Activated CD4-positive, CD25-positive, alpha-beta regulatory T cell treated with anti-CD3 and anti-CD28 coated beads, Interleukin-2, amount 50 U/mL, for 72 hours (primary cell): Measurements from ENCODE around the gene CTNNB1.

Source experiments
- DNase-seq: peaks from one replicate; pipeline ENCODE4 v3.0.0; 2021

Gene CTNNB1

DNA sequence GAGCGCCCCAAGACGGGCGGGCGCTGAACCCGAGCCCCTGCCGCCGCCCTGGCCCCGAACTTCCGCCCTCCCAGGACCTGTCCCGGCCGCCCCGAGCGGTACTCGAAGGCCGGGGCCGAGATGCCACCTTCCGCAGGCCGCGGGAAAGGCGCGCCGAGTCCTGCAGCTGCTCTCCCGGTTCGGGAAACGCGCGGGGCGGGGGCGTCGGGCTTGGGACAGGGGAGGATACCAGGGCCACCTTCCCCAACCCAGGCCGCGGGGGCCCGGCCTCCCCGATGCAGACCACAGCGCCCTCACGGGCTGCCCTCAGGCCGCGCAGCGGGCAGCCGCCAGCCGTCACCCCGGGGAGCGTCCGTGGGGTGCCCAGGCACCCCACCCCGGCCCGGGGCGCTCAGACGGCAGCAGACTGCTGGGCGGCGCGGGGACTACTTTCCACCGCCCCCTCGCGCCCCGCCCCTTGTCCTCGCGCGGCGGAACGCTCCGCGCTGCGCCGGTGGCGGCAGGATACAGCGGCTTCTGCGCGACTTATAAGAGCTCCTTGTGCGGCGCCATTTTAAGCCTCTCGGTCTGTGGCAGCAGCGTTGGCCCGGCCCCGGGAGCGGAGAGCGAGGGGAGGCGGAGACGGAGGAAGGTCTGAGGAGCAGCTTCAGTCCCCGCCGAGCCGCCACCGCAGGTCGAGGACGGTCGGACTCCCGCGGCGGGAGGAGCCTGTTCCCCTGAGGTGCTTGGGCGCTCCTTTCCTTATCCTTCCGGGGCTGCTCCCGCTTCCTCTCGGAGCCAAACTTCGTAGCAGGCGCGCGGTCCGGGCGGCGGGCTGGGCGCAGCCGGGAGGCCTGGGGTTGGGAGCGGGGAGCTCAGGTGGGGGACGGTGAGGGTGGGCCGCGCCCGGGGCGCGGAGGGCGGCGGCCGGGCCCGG, at the start of gene CTNNB1:
Gene CTNNB1, plus strand, starts transcription at position 556 of the 916 bp plus-strand sequence. CDS start 24,564 bp downstream, outside the sequence.
- DNase-seq, result peak; percentile 92

DNA sequence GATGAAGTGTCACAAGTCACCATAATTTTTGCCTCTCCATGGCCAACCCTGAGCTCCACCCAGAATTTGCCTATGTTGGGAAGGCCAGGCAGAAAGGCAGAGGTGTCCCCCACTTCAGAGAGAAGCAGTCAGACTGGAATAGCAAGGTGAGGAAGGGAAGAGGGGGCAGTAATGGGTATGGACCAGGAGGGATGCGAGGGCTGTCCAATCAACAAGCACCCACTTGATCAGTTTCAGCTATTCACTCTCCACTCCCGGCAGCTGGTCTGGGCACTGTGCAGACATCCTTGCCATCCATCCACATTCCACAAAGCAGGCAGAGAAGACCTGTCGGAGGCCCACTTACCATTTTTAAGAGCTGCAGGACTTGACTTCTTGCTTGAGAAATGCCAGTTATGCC, 43.5 kb upstream of the CTNNB1 start:
- no peak for DNase-seq

DNA sequence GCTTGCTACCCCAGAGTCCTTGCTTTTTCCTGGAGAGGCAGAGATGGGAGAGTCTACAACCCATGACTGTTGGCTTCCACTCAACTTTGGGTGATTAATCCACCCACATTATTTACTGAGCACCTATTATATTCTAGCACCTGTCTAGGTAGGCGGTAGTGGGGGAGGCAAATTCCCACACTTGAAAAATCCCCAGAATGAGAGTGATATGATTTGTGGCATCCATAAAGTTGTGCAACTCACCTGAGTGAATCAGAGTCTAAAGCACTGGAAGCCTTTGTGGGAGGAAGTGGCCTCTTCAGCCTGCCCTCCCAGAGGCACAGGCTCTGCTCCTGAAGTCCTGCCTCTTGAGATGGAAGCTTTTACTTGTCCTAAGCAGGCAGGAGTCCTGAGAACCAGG, 40.4 kb upstream of the CTNNB1 start:
- no peak for DNase-seq

DNA sequence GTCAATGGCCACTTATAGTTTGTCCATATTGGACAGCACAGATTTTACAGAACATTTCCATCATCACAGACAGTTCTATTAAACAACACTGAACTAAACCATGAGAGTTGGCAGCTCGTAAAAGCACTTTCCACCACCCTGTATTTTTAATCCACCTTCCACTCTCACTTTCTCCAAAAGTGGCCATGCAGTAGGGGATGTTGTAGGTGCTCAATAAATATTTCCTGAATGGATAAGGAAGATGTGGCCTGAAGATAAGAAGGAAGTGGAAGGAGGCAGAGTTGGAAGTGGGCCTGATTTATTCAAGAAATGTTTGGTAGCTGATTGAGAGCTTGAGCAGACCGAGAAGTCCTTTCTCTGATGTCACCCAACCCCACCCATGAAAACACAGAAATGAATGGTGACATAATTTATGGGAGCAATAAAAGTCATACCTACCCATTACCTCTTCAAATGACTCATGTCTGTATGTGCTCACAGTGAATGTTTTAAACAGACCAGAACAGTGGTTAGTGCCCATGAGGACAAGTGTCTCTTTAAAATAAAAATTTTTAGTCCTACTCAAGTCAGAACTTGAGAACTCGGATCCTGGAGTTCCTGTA, 39.6 kb upstream of the CTNNB1 start:
- no peak for DNase-seq

DNA sequence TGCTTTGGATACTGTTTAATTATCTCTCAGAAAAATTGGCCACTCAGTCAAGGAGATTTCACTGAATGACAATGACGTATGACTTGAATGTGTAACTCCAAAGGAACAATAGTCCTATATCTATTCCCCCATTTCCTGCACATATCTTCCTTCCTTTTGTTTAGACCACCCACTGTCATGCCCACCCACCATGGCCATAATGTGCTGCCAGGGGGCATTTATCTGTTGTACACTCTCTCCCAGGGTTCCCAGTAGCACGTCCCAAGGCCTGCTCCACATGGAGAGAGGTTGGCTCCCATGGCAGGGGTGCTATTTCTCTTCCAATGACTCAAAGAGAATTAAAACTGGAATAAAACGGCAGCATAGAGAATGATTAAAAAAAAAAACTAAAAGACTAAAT, 36.8 kb upstream of the CTNNB1 start:
- no peak for DNase-seq

DNA sequence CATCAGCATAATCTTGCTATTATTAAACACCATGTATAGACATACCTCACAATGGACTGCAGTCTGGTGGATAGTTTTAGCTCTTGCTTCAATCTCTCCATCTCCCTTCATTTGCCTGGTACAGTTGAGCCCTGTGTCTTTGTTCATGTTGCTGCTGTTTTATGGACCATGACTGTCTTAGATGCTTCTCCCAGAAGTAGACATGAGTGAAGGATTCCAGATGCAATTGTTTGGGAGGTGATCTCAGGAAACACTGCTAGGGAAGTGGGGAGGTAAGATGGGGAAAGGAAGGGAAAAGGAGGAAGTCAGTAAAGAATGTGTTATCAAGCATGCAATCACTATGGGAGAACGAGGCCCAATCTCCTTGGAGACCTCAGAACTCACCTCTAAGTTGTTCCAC, 36.3 kb upstream of the CTNNB1 start:
- no peak for DNase-seq

DNA sequence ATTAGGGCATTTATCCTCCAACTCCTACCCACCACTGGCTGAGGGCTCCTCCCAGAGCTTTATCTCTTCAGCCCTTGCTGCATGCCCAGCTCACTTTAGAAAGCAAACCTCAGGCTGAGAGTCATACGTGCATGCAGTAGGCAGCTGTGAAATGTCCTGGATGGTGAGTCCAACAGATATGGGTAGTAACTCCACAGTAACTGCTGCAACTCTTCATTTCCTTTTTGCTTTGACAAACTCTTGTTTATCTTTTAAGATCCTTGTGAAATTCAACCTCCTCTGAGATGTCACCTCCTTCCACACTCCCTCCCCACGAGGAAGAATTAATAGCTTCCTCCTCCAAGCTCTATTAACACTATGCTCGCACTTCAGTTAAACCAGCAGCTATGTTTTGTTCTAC, 35.9 kb upstream of the CTNNB1 start:
- DNase-seq, result no peak

DNA sequence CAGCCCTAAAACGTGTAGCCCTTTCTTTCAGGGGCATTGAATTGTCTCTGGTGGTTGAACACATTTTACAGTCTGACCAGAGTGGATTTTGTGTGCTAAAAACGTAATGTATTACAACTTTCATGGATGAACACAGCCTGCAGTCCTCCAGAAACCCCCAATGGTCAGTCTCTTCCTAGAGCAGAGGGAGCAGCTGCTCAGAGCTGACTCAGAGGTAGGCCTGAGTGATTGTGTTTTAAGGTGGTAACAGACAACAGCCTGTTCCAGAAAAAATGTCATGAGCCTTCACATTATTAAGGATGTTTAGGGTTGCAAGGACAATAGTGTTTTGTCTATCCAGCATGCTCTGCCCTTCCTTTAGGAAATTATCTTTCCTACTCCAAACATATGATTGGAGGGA, 34.5 kb upstream of the CTNNB1 start:
- no peak for DNase-seq

DNA sequence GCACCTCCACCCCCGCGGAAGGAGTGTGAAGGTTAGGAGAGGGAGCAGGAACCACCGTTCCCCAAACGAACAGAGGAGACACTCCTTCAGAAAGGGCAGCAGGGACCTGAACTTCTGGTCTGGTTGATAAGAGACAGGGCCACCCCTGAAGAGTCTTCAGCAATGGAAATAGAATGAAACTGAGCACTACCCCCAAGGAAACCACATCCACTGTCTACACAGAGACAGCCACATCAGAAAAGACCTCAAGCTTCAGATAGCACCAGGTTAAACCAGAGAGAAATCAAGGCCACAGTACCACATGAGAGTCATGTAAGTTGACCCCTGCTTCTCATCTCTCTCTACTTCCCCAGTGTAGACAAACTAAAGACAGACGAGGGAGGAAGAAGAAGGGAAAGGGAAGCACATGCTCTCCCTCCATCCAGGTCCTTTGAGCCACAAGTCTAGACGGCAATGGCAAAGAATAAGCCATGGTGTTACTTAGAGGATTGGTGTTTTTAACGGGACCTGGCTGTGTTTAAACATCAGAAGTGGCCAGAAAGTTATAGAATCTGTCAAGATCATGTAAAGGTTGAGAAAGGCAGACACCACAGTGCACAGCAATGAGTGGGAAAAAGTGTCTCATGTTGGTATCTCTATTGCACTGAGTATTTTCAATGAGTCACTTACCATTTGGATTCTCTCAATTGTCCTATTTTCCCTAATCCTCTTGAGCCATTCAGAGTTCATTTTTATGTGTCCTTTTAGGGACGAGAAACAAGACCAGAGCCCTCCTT, 31.4 kb upstream of the CTNNB1 start:
- DNase-seq, result no peak

DNA sequence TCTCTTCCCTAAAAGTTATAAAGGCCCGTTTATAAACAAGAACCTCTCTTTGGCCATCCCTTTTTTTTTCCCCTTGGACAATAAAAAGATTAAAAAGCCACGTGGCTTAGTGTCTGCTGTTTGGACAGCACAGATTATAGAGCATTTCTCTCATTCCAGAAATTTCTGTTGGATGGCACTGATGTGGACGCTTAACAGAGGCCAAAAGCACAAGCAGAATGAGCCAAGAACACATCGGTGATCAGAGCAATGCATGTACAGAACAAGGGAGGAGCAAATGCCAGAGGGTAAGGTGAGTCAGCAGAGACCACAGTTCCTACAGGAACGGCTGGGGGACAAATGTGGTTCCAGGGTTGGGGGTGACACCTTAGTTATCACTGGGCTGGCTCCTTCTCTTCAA, 30.3 kb upstream of the CTNNB1 start:
- no peak for DNase-seq

DNA sequence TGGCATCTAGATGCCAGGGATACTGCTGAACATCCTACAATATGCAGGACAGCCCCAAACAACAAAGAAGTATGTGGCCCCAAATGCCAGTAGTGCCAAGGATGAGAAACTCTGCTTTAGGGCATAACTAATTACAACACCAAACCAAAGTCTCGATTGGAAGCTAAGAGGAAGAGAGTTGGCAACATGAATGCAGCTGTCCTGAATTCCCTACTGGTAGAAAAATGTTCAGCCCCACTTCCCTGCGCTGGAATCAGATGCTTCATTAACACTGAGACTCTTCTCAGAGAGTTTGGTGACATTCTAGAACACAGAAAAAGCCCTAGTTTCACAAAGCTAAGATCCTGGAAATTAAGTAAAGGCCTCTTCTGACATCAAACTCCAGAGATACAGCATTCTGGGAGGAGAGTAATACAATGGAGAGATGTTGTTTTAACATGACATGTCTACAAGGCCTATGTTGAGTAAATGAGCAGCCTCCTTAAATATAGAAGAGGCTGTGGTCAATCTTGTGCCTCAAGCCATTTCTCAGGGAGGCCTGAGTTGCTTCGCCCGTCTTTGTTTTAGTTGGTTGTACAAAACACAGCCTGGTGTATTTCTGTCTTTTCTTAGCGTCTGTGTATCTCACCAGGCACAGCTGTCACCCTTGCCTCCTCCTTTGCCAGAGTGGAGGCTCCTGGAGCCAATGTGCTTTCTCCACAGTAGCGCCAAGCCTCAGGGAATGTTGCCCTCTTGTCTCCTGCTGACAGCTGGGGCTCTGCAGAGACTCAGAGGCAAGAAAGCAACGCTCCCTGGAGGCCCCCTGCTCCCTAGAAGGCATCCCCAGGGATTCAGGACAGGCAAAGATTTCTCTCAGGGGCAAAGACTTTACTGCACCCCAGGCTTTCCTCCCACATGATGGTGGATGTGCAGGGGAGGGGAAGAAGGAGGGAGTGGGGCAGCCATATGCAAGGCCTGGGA, 25.1 kb upstream of the CTNNB1 start:
- no peak for DNase-seq

DNA sequence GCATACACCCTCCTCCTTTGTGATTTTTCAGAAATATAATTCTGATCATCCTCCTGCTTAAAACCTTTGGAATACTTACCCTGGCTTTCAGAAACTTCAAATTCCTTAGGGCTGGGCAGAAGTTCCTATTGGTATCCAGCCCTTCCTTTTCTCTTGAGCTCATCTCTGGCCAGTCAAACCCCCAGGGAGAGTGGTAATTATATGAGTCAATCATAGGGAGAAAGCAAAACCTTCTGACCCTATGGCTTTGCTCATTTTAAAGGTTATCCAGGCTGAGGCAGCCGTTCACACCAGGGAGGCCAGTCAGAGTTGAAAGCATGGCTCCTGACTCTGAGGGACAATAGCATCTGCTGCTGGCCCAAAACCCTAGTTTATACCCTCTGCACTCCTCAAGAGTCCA, 23.9 kb upstream of the CTNNB1 start:
- no peak for DNase-seq

DNA sequence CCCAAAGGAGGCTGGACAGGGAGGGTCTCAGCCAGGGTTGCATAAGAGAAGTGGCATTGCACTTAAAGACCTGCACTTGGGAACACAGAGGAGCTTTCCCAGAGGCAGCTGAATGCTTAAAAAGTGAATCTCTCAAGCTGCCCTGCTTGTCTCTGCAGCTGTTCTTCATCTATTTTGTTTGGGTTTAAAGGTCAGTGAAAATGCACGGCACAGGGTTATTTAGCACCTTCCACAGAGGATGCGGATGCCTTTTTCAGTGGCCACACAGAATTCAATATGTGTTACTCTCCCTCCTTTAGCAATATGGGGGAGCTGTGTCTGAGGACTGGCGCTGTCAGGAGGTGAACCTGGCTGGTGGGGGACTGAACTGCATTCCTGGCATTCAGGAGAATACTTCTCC, 22.7 kb upstream of the CTNNB1 start:
- DNase-seq, result no peak

DNA sequence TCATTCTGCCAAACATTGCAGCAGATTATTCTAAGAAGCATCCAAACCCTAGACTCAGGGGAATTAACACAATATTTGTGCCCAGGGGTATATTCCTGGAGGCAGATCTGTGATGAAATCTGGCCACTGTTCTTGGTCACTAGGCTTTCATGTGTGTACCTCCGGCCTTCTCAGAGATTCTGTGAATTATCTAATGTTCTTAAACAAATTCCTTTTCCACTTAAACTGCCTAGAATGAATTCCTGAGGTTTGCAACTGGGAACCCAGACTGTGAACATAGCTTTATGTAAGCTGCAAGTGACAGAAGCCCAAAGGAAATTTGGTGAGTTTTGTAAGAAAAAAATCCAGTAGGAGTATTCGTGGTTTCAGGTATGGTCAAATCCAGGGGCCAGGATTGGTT, 20.7 kb upstream of the CTNNB1 start:
- DNase-seq, result no peak

DNA sequence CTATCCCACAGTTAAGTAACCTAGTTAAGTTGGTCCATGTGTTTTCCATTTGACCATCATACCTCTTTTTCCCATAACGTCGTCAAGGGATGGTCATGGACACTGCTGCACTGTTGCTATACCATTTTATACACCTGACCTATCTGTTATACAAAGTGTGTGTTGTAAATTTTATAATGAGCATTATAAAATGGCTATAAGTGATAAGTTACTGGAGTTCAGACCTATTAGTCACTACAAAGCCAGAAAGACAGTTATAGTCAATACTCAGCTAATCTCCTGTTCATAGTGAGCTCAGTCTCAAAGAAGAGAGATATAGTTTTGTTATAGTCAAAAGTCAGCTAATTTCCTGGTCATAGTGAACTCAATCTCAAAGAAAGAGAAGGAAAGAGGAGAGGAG, 18.9 kb upstream of the CTNNB1 start:
- DNase-seq, result no peak

DNA sequence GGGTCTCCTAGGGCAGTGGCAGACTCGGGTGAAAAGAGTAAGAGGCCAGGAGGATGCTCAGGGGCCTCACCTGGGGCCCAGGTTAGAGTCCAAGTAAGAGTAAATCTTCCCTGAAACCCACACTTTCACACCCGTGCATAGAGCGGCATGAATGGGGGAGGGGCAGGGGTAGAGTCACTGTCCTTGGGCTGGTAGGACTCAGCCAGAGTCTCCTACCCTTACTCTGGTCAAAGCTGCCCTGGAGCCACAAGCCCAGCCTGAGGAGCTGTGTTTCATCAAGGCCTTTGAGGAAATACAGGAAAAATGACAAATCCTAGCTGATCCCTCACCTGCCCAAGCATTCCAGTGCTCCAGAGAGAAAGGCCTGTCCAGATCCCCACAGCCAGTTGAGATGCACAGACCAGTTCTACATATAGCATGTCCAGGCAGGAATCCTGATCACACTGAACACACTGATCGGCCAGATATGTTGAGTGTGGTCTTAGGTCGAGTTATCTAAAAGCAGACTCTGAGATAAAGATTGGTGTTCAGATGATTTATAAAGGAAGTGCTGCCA, 16.7 kb upstream of the CTNNB1 start:
- DNase-seq, result no peak

DNA sequence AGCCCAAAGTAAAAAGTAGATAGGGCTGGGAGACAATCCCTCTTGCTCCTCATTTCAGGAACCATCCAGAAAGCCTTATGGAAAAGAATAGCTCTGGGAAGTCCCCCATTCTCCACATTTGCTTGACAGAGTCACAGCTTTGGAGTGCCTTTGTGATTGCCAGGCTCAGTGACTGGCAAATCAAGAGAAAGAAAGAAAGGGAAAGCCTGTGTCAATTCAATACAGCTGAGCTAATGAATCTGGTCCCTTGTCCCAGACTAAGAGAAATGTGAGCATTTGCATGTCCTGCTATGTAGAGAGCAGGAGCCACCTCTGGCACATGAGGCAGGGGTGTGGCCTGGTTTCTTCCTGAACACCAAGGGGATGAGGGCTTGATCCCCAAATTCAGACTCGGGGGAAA, 14.9 kb upstream of the CTNNB1 start:
- DNase-seq, result no peak

DNA sequence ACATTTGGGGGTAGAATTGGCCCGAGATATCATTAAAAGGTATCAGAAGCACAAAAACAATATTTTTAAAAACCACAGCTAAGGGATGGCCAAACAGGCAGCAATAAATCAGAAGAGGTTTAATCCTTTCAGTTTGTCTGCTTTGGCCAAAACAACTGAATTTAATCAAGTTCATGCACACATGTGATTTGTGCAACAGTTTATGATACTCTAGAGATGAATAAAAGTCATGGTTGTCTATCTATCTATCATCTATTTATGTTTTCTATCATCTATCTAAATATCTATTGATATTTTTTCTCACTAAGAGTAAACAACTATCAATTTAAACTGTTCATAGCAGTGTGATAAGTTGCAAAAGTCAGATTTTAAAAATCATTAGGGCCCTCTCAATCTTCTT, 13.0 kb upstream of the CTNNB1 start:
- no peak for DNase-seq

DNA sequence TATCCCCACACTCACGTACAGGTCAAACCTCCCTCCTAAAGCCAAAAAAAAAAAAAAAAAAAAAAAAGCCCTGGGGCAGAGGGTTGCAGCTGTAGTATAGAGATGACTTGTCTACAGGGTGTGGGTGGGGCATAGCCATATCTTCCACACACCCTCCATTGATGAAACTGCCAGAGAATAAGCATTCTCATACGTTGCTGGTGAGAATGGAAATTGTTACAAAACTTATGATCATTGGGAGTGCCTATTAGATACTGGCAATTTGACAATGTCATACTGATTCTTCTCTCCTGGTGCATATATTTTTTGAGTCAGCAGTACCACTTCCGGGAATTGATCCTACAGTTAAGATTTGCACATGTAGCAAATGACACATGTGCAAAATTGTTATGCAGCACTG, 11.0 kb upstream of the CTNNB1 start:
- DNase-seq, result no peak

DNA sequence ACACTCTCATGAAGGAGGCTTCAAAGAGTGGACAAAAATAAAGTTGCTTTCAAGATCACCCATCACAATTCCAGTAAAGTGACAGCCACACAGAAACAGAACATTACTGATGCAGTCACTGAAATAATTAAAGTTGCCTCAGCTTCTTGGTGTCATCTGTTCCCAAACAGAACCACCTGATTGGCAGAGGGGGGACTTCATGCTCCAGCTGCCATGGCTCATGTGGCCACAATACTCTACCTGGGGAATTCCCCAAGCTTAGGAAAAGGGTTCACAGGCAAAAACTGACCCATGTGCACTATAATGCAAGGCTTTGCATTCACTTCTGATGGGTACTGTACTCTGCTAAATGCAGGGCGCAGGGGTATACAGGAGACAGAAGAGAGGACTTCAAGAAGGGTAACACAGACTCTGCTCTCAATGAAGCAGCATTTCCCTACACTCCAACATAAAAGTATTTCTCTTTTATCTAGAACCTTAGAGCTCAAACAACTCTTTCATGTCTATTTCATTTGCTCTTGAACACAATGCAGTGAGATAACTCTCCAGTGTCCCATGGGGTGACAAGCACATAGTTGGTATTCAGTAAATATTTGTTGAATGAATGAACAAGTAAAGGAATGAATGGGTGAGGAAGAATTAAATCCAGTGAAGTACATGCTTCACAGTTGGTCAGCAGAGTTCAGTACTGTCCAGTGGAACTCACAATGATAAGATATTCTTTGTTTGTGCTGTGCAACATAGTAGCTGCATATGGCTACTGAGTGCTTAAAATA, 8.6 kb upstream of the CTNNB1 start:
- DNase-seq, result no peak

DNA sequence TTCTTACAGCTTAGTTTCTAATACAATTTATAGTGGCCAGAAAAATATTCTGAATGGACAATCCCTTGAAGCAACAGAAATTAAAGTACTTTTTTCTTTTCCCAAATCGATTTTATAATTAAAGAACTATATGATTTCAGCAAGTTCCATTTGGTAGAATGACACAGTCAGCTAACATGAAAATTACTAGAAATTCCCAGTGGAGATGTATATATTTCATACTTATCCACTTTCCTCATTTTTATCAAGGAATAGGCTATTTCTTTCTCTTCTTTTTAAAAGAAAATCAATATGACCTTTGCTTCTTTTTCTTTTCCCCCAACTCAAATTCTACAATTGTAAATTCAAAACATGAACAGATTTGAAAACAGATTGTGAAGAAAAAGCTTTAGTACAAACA, 6.4 kb upstream of the CTNNB1 start:
- DNase-seq, result no peak
